ENCODE measurements around the gene CILP2.

Gene CILP2

DNA sequence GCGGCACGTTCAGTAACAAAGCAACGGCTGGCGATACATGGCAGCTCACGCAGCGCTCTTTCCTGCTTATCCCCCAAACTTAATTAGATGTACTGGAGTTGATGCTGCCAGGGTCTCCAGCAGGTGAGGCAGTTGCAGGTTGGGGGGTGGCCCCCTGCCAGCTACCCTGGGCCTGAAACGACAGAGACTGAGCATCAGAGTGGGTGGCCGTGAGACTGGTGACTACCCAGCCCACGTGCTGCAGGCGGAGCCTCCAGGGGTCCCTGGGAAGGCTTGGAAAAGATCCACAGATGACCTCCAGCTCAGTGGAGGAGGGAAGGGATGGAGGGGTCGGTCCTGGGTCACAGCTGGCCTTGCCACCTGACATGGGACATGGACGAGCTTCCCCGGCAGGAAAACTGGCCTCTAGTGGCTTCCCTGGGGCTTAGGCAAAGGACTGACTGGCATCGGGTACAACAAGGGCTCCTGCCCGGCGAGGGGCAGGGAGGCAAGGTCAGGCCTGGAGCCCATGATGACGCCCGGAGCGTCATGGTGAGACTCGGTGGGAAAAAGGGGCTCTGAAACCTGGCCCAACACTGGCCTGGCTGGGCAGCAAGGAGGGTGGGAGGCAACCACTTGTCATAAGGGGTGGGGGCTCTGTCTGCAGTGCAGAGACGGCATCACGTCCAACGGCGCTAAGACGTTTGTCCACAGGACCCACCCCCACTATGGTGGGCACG, 24.0 kb downstream of the CILP2 start:
- TF ChIP-seq, protein P1, sequence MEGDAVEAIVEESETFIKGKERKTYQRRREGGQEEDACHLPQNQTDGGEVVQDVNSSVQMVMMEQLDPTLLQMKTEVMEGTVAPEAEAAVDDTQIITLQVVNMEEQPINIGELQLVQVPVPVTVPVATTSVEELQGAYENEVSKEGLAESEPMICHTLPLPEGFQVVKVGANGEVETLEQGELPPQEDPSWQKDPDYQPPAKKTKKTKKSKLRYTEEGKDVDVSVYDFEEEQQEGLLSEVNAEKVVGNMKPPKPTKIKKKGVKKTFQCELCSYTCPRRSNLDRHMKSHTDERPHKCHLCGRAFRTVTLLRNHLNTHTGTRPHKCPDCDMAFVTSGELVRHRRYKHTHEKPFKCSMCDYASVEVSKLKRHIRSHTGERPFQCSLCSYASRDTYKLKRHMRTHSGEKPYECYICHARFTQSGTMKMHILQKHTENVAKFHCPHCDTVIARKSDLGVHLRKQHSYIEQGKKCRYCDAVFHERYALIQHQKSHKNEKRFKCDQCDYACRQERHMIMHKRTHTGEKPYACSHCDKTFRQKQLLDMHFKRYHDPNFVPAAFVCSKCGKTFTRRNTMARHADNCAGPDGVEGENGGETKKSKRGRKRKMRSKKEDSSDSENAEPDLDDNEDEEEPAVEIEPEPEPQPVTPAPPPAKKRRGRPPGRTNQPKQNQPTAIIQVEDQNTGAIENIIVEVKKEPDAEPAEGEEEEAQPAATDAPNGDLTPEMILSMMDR (IDR thresholded peaks at IDR 0.05; ENCODE audit: control insufficient read depth, extremely low read depth, insufficient read depth) = no peak
- no peak for DNase-seq (ENCODE audit: low read depth)
- H3K4me3 ChIP-seq (ENCODE audit: low read depth, low read length) = no peak overlapping the region

DNA sequence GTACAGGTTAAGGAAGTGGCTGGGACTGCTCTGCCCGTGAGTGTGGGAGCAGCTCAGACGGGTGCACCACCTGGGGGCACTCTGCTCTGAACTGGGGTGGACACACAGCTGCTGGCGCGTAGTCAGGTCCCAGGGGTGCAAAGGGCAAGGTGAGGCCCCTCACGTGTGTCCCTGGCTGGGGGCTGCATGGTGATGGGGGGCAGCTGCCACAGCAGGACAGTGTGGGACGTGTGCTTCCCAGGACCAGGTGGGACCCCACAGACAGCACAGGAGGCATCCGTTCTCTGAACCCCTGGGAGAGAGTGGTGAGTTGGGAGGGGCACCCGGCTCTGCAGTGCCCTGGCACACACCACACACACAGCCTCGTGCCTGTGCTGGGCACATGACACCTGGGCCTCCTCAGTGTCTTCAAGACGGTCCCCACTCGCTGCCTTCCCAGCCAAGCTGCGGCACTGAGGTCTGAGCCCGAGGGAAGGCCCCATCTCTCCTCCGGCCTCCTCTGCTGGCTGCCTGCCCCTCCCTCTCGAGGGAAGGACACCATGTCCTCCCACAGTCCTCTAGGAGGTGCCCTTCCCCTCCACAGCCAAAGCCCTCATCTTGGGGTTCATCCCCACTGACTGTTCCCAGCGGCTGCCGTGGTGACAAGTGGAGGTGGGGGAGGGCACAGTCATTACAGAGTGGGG, 24.7 kb downstream of the CILP2 start:
- no peak for DNase-seq (ENCODE audit: low read depth)
- TF ChIP-seq, protein P1 (IDR thresholded peaks at IDR 0.05; ENCODE audit: control insufficient read depth, extremely low read depth, insufficient read depth) = no peak
- no peak overlapping the region for H3K4me3 ChIP-seq (ENCODE audit: low read depth, low read length)

DNA sequence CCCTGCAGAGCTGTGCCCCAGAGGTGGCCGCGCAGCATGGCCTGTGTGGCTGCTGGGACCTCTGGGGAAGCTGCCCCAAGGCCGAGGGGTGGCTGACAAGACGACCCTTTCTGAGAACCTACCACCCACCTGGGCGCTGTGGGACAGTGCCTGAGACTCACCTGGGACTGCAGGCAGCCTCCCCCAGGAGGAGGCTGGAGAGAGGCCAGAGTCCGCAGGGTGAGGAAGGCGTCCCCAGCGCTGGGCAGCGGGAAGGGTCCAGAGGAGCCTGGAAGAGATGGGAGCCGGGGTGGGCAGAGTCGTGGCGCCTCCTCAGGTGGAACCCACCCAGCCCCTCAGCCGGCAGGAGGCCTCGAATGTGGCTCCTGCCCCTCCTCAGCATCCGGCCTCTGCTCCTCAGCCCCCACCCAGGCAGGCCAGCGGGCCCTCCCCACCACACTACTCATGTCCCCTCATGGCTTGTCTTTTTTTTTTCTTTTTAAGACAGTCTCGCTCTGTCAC, 25.3 kb downstream of the CILP2 start:
- no peak for DNase-seq (ENCODE audit: low read depth)
- H3K4me3 ChIP-seq (ENCODE audit: low read depth, low read length) = no peak overlapping the region
- TF ChIP-seq, protein P1 (IDR thresholded peaks at IDR 0.05; ENCODE audit: control insufficient read depth, extremely low read depth, insufficient read depth) = no peak

DNA sequence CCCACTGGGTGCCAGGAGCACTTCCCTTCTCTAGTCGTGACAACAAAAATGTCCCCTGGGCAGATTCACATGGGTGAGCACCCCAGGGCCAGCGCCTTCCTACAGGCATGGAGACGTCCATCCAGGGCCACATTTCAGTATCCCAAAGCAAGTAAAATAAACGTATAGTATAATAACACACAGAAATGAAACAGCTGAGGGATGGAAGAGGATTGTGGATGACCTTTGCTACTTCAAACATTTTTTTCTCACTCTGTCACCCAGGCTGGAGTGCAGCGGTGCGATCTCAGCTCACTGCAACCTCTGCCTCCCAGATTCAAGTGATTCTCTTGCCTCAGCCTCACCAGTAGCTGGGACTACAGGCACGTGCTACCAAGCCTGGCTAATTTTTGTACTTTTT, 28.2 kb downstream of the CILP2 start:
- no peak for DNase-seq (ENCODE audit: low read depth)
- H3K4me3 ChIP-seq (ENCODE audit: low read depth, low read length) = no peak overlapping the region
- TF ChIP-seq, protein P1 (IDR thresholded peaks at IDR 0.05; ENCODE audit: control insufficient read depth, extremely low read depth, insufficient read depth) = no peak

DNA sequence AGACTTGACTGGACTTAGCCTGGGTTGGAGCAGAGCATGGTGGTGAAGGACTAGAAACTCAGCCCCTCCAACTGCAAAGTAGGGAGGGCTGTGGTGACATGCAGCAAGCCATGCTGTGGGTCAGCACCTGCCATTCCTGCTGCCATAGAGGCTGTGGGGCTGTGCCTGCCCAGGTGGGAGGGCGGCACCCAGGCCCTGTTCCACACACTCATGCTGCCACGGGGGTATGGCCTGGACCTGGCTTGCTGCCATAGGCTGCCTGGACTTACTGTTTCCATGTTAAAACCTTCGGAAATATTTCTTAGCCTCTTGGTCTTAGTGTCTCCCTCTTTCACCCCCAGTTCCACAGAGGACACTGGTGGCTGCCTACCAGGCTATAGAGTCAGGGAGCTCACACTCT, 29.3 kb downstream of the CILP2 start:
- TF ChIP-seq, protein P1 (IDR thresholded peaks at IDR 0.05; ENCODE audit: control insufficient read depth, extremely low read depth, insufficient read depth) = no peak
- no peak for DNase-seq (ENCODE audit: low read depth)
- H3K4me3 ChIP-seq (ENCODE audit: low read depth, low read length) = no peak overlapping the region

DNA sequence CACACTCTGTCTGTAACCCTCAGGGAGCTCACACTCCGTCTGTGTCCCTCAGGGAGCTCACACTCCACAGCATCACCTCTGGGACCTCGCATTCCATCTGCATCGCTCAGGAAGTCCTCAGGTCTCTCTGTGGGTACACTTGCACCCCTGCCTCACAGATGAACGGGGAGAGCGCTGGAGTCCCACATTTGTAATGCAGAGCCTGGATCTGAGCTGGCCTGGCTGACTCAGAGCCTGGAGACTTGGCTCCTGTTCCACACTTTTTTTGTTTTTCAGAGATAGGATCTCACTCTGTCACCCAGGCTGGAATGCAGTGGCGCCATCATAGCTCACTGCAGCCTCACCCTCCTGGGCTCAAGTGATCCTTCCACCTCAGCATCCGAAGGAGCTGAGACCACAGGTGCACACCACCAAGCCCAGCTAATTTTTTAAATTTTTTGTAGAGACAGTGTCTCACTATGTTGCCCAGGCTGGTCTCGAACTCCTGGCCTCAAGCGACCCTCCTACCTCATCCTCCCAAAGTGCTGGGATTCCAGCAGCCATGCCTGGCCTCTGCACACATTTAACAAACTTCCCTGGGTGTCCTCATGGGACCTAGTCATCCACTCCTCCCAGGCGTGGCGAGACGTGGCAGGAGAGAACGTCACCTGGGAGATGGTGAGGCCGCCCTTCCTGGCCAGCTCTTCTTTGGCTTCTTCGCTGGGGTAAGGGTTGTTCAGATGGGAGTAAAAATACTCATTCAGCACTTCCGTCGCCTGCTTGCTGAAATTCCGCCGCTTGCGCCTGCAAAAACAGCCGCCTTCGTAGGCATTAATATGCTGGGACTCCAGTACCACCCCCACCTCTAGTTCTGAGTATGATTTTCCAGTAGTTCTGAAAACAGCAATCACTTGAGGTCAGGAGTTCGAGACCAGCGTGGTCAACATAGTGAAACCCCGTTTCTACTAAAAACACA, 31.0 kb downstream of the CILP2 start:
- H3K4me3 ChIP-seq (ENCODE audit: low read depth, low read length) = no peak overlapping the region
- TF ChIP-seq, protein P1 (IDR thresholded peaks at IDR 0.05; ENCODE audit: control insufficient read depth, extremely low read depth, insufficient read depth) = no peak
- DNase-seq (ENCODE audit: low read depth) = no peak
